Natural killer cell (primary cell): ENCODE measurements around the gene AP1S1. TPM values are rescaled to one million over a fixed set of nuclear protein-coding genes. Genes with fewer than 3 reads are reported as not detected.

Experiments
- ATAC-seq, 3 donors: fragments of 150-1000 bp in 2 of 3; fragments of 200-7000 bp in 1 of 3; cut with Tn5 transposase; 1 replicate in 1 of 3; 2 replicates in 2 of 3; pipeline ENCODE4 v1.10.0; 2021; ENCODE audit warnings: mild to moderate bottlenecking in 2 of 3, moderate library complexity in 2 of 3
- DNase-seq, 2 donors: peaks; one replicate each; pipeline versions ENCODE4 v3.0.0 to v3.0.0-alpha.2; 2013 to 2021; ENCODE audit warnings: mixed read lengths in 1 of 2
- H3K27ac ChIP-seq: one replicate; pipeline ENCODE4 v1.5.1; 2013; ENCODE audit warnings: mild to moderate bottlenecking, low read length
- H3K27me3 ChIP-seq: one replicate; pipeline ENCODE4 v1.6.1; 2013; ENCODE audit warnings: low read length; ENCODE audit not compliant: control insufficient read depth, insufficient read depth
- H3K36me3 ChIP-seq: one replicate; pipeline ENCODE4 v1.6.1; 2013; ENCODE audit warnings: low read length; ENCODE audit not compliant: control insufficient read depth, insufficient read depth
- H3K4me1 ChIP-seq: one replicate; pipeline ENCODE4 v1.6.1; 2013; ENCODE audit warnings: low read length; ENCODE audit not compliant: control insufficient read depth, insufficient read depth
- H3K4me3 ChIP-seq: one replicate; pipeline ENCODE4 v1.5.1; 2013; ENCODE audit warnings: low read length
- H3K9me3 ChIP-seq: one replicate; pipeline ENCODE4 v1.6.1; 2013; ENCODE audit warnings: low read length; ENCODE audit not compliant: control insufficient read depth, insufficient read depth
- H3K27ac Mint-ChIP-seq, 2 donors: one replicate each; pipeline ENCODE4 v1.8.0; 2022; ENCODE audit warnings: mild to moderate bottlenecking in 2 of 2, mixed read lengths in 2 of 2, moderate library complexity in 1 of 2
- H3K27me3 Mint-ChIP-seq, 2 donors: one replicate each; pipeline ENCODE4 v1.8.0; 2022; ENCODE audit warnings: low read depth in 2 of 2, mixed read lengths in 2 of 2
- H3K36me3 Mint-ChIP-seq: one replicate; pipeline ENCODE4 v1.8.0; 2022; ENCODE audit warnings: mixed read lengths
- H3K4me1 Mint-ChIP-seq, 2 donors: one replicate each; pipeline ENCODE4 v1.8.0; 2022; ENCODE audit warnings: mixed read lengths in 2 of 2
- H3K4me3 Mint-ChIP-seq: one replicate; pipeline ENCODE4 v1.8.0; 2022; ENCODE audit warnings: mild to moderate bottlenecking, moderate library complexity, mixed read lengths
- H3K9me3 Mint-ChIP-seq, 2 donors: one replicate each; pipeline ENCODE4 v1.8.0; 2022; ENCODE audit warnings: mixed read lengths in 2 of 2
- WGBS: methylation state at CpG from one replicate; pipeline ENCODE4 v1.1.7; 2013; ENCODE audit warnings: missing lambda C conversion rate; ENCODE audit not compliant: insufficient coverage; 5-methylcytosine and 5-hydroxymethylcytosine counted together
- intact Hi-C: fragments of 100-400 bp; cut with micrococcal nuclease; formaldehyde crosslinking; loops from one replicate; pipeline ENCODE4 v1.14.2; 2022
- total RNA-seq, 4 donors: library from RNA; stranded (reverse); fragments of 120-200 nt in 1 of 4; gene quantifications; one replicate each; pipeline versions ENCODE4 v1.2.3 to v1.2.4, GENCODE V29; 2013 to 2022
- TF ChIP-seq, protein P1 (sequence below): fragments of 200-600 bp; IDR thresholded peaks from one replicate; pipeline ENCODE4 v1.8.0; 2022; ENCODE audit warnings: antibody characterized with exemption

AP1S1 gene
- total RNA-seq, 3 donors from 2014 or later (not counting 1 experiment from before 2014, with no cell fraction given), result 4.3 to 7.0 (median 5.0) TPM

GRCh38 chr7:101164071-101164840, 10.0 kb downstream of the AP1S1 start:
- no peak overlapping the region for H3K4me3 ChIP-seq
- intact Hi-C loops, result no loop called here
- H3K27me3 ChIP-seq, result peaks cover 49% of the 10 kb centered on the region

DNA sequence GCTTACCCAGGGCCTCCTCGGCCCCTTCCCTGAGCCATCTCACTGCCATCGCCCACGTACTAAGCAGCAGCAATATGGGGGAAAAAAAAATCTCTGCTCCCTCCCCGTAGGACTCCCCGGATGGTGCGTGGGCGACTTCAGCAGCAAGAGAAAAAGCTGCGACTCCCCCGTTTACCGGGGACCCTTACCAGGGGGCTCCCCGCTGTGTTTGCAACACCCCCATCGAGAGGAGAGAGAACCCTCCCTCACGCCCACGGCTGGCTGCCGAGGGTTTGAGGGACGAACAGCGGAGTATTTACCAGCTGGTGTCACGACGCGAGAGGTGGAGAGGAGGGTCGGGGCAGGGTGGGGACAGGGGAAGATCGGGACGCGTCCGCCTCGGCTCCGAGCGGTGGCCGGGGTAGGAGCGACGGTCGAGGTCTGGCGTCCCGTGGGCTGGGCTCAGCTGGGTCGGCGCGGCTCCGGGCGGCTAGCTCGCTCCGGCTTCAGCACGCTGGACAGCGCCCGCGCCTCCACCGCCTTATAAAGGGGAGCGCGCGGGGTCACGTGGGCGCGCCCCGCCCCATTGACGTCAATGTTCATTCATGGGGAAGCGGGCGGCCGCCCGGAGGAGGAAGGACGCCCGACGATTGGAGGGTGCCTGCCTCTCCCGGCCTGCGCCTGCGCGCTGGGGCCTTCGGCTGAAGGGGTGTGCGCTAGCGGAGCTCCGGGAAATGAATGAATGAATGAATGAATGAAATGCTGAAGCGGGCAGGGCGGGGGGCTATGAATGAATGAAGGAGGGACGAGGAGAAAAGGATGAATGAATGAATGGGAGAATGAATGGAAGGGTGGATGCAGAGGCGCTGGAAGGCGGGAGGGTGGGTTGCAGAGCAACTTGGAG, 11.0 kb downstream of the AP1S1 start, which contains the start of gene VGF:
Gene VGF (minus strand): TSS at position 495 of the 883 bp plus-strand sequence. CDS start 726 bp downstream, outside the sequence.
- Histone ChIP-seq H3K36me3 (no peaks in the 10 kb centered on the region), H3K4me1 (peaks cover 44% of the 10 kb centered on the region), H3K4me3 (no peak within 1 kb of the TSS), H3K9me3 (peaks cover 5% of the 10 kb centered on the region), H3K27me3 (peaks cover 59% of the 10 kb centered on the region), H3K27ac (no peak within 1 kb of the TSS)
- Mint-ChIP-seq H3K36me3 (no peaks in the 10 kb centered on the region), H3K27ac (peak within 1 kb of the TSS; percentile 57 to 79), H3K9me3 (no peaks in the 10 kb centered on the region), H3K4me1 (peaks cover 21 to 46% of the 10 kb centered on the region in 2 donors), H3K27me3 (peaks cover 46% of the 10 kb centered on the region in 2 donors), H3K4me3 (peak within 1 kb of the TSS; percentile 85)
- TF ChIP-seq, protein P1, sequence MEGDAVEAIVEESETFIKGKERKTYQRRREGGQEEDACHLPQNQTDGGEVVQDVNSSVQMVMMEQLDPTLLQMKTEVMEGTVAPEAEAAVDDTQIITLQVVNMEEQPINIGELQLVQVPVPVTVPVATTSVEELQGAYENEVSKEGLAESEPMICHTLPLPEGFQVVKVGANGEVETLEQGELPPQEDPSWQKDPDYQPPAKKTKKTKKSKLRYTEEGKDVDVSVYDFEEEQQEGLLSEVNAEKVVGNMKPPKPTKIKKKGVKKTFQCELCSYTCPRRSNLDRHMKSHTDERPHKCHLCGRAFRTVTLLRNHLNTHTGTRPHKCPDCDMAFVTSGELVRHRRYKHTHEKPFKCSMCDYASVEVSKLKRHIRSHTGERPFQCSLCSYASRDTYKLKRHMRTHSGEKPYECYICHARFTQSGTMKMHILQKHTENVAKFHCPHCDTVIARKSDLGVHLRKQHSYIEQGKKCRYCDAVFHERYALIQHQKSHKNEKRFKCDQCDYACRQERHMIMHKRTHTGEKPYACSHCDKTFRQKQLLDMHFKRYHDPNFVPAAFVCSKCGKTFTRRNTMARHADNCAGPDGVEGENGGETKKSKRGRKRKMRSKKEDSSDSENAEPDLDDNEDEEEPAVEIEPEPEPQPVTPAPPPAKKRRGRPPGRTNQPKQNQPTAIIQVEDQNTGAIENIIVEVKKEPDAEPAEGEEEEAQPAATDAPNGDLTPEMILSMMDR, result no peak
- intact Hi-C loops, result loop anchor here (1.0 kb wide), 1 partner anchor 27 kb away; no protein-coding TSS in a partner anchor
- DNase-seq (peak; percentile 92 to 96), ATAC-seq (peak; percentile 81 to 95 (median 86))
- WGBS, result 3% methylated on average over 74 of the region's 74 CpGs

More at GRCh38 chr7:101164071-101164840, 10.0 kb downstream of the AP1S1 start:
- 5% methylated on average over 75 of the region's 75 CpGs for WGBS
- no peak overlapping the region for H3K27ac ChIP-seq
- no peak overlapping the region for H3K27ac Mint-ChIP-seq
- peaks cover 34% of the 10 kb centered on the region for H3K4me1 ChIP-seq
- ATAC-seq (no peak), DNase-seq (peak in 1 of 2 donors; percentile 42)
- H3K9me3 ChIP-seq, result peaks cover 5% of the 10 kb centered on the region
- H3K36me3 ChIP-seq, result no peaks in the 10 kb centered on the region
- TF ChIP-seq, protein P1, result no peak
- peaks cover 14 to 38% of the 10 kb centered on the region in 2 donors for H3K4me1 Mint-ChIP-seq
- H3K4me3 Mint-ChIP-seq, result peak overlapping the region; percentile 42
- H3K36me3 Mint-ChIP-seq, result no peaks in the 10 kb centered on the region
- H3K9me3 Mint-ChIP-seq, result no peaks in the 10 kb centered on the region
- peaks cover 35 to 40% of the 10 kb centered on the region in 2 donors for H3K27me3 Mint-ChIP-seq

GRCh38 chr7:101165958-101166647, 11.8 kb downstream of the AP1S1 start:
- peak overlapping the region; percentile 57 to 79 for H3K27ac Mint-ChIP-seq
- DNase-seq (peak in 1 of 2 donors; percentile 17), ATAC-seq (no peak)
- peaks cover 67% of the 10 kb centered on the region for H3K27me3 ChIP-seq
- peaks cover 52 to 54% of the 10 kb centered on the region in 2 donors for H3K27me3 Mint-ChIP-seq
- H3K4me1 Mint-ChIP-seq, result peaks cover 29 to 53% of the 10 kb centered on the region in 2 donors
- 3% methylated on average over 26 of the region's 38 CpGs for WGBS
- H3K27ac ChIP-seq, result no peak overlapping the region
- peak overlapping the region; percentile 85 for H3K4me3 Mint-ChIP-seq
- peaks cover 5% of the 10 kb centered on the region for H3K9me3 ChIP-seq
- H3K4me3 ChIP-seq, result no peak overlapping the region
- H3K9me3 Mint-ChIP-seq, result no peaks in the 10 kb centered on the region
- peaks cover 44% of the 10 kb centered on the region for H3K4me1 ChIP-seq
- intact Hi-C loops, result loop anchor here (1.0 kb wide), 1 partner anchor 28 kb away; no protein-coding TSS in a partner anchor
- no peaks in the 10 kb centered on the region for H3K36me3 ChIP-seq
- TF ChIP-seq, protein P1, result no peak
- no peaks in the 10 kb centered on the region for H3K36me3 Mint-ChIP-seq
